Subcutaneous adipose tissue (tissue), 4 donors: ENCODE data around the gene DIAPH2. TPM values are rescaled to one million over a fixed set of nuclear protein-coding genes. Genes with fewer than 3 reads are reported as not detected.

ENCODE experiments used
- CTCF ChIP-seq: fragments of 450-650 bp; IDR thresholded peaks from one replicate; pipeline ENCODE4 v1.5.1; 2016; ENCODE audit warnings: low read depth, mild to moderate bottlenecking, control low read depth, antibody characterized with exemption, moderate library complexity
- total RNA-seq, 4 donors: library from RNA; depleted of rRNA; stranded (reverse); fragments of >200 nt; gene quantifications; one replicate each; pipeline ENCODE4 v1.1.0, GENCODE V29; 2016

Gene DIAPH2
- total RNA-seq, 4 donors from 2014 or later: 45.0 to 84.6 (median 54.2) TPM

- TF ChIP-seq CTCF: no peak
These were observed 854.1 kb downstream of the DIAPH2 start for GRCh38 chrX:97538745-97539144.

GRCh38 chrX:97539970-97540519, 855.4 kb downstream of the DIAPH2 start:
- TF ChIP-seq CTCF: no peak

- TF ChIP-seq CTCF: no peak
These were observed 863.4 kb downstream of the DIAPH2 start for GRCh38 chrX:97547877-97548578.

GRCh38 chrX:97551821-97552220, 867.2 kb downstream of the DIAPH2 start:
- TF ChIP-seq CTCF: no peak

GRCh38 chrX:97553833-97554232, 869.2 kb downstream of the DIAPH2 start:
- TF ChIP-seq CTCF: no peak

- TF ChIP-seq CTCF: no peak
These were observed 871.7 kb downstream of the DIAPH2 start for GRCh38 chrX:97556359-97556758.

GRCh38 chrX:97563531-97564133, 879.0 kb downstream of the DIAPH2 start:
- TF ChIP-seq CTCF: no peak
